Breast epithelium (tissue), 3 donors: Measurements from ENCODE around the gene MLLT10.

Source experiments
- CTCF ChIP-seq, 3 donors: fragments of 450-650 bp; IDR thresholded peaks; one replicate each; pipeline ENCODE4 v1.5.1; 2016 to 2017; ENCODE audit warnings: antibody characterized with exemption in 3 of 3, mild to moderate bottlenecking in 3 of 3, moderate library complexity in 3 of 3
- POLR2A ChIP-seq: fragments of 450-650 bp; IDR thresholded peaks from one replicate; pipeline ENCODE4 v1.6.1; 2016; ENCODE audit warnings: antibody characterized with exemption, mild to moderate bottlenecking, moderate library complexity
- POLR2AphosphoS5 ChIP-seq, 3 donors: sonication (generic); formaldehyde crosslinking; IDR thresholded peaks; one replicate each; pipeline ENCODE4 v1.6.1; 2017; ENCODE audit warnings: antibody characterized with exemption in 3 of 3

- TF ChIP-seq CTCF (IDR thresholded peaks at IDR 0.05) (no peak), POLR2A (no peak), POLR2AphosphoS5 (IDR thresholded peaks at IDR 0.05) (no peak)
These were observed 1.5 kb downstream of the MLLT10 start for GRCh38 chr10:21535494-21535965.
